Smooth muscle cell of the brain vasculature (primary cell): Measurements from ENCODE around the gene SMIM44.
A peak's percentile ranks its signal among the peaks of the same experiment; 100 is the strongest.

Experiments
- DNase-seq: peaks from one replicate; pipeline ENCODE4 v3.0.0-alpha.2; 2012; ENCODE audit warnings: low read depth, low spot score

SMIM44 gene

DNA sequence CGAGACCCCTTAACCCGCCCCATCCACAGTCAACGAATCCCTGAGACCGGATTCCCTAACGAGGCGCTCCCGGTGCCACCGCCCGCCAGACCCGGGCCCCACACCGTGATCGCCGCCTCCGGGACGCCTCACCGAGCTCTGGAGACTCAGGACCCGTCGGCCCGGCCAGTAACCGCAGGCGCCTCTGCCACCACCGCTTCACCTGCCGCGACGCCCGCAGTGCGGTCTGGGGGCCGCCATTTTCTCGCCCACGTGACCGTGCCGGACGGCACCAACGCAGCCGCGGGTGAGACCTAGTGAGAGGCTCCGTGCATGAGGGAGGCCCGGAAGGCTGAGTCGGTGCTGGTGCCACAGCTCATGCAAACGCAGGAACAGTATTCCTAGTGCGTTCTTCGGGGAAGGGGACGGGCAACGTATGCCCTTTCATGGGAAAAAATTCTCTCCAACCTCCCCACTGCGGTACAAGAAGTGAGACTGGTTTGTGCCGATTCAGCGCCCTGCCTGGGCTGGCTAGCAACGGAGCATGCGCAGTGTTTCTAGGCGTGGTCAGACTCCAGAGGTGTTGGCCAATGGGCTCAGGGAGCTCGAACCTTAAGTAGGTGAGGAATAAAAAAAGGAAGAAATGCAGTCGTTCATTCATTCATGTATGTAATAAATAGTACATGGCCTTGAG is 17.3 kb upstream of the SMIM44 start, which contains the start of gene DOHH:
Gene DOHH (minus strand): TSS at position 246 of the 673 bp plus-strand sequence. CDS start 3,860 bp downstream, outside the sequence.
- peak; percentile 95 for DNase-seq

- DNase-seq: no peak
Observed at GRCh38 chr19:3499738-3500428, 16.6 kb upstream of the SMIM44 start.

- no peak for DNase-seq
Observed at GRCh38 chr19:3497757-3498520, 14.7 kb upstream of the SMIM44 start.

- no peak for DNase-seq
Observed at GRCh38 chr19:3496392-3497273, 13.4 kb upstream of the SMIM44 start.

DNA sequence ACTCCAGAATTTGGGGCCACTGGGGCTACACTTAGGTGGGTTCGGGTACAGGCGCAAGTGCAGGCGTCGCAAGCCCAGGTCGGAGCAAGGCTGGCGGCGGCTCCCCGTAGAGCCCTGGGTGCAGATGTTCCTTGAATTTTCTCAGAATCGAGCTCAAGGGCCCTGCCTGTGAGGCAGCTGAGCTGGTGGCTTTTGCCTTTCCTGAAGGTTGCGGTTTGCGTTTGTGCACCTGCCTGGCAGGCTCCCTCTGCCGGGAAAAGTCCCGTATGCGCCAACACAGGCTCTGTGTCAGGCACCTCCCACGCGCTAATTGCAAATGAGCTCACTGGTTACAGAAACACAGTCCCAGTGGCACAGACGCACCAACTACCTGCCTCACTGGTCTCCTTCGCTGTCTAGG is 11.3 kb upstream of the SMIM44 start:
- DNase-seq: no peak

DNA sequence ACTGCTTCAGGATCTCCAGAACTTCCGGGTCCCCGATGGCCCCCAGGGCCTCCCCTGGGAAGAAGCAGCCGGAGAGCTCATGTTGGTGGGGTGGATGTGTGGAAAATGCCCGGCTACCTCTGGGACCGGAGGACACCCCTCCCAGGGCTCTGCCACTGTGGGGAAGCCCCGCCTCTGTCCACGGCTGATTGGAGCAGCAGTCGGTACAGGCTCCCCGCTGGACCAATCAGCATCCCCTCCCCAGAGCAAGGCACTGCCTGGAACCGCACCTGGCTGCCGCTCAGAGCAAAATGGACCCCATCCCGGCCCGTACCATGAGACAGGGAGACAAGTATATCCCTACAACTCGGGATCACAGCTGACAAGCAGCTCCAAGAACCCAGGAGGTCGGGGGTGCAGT is 10.8 kb upstream of the SMIM44 start:
- no peak for DNase-seq

- no peak for DNase-seq
Observed at GRCh38 chr19:3493651-3494050, 10.4 kb upstream of the SMIM44 start.

DNA sequence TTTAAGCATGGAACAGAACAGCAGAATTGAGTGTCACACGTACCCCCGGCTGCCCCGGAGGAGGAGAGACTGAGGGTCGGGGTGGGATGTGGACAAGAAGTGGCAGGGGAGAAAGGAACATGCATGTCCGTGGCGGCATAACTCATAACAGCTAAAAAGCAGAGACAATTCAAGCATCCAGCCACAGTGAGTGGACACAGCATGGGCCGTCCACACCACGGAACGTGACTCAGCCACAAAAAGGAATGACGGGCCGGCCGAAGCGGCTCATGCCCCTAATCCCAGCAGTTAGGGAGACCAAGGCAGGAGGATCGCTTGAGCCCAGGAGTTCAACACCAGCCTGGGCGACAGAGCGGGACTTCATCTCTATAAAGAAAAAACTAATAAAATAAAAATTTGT is 9.7 kb upstream of the SMIM44 start:
- DNase-seq: no peak

DNA sequence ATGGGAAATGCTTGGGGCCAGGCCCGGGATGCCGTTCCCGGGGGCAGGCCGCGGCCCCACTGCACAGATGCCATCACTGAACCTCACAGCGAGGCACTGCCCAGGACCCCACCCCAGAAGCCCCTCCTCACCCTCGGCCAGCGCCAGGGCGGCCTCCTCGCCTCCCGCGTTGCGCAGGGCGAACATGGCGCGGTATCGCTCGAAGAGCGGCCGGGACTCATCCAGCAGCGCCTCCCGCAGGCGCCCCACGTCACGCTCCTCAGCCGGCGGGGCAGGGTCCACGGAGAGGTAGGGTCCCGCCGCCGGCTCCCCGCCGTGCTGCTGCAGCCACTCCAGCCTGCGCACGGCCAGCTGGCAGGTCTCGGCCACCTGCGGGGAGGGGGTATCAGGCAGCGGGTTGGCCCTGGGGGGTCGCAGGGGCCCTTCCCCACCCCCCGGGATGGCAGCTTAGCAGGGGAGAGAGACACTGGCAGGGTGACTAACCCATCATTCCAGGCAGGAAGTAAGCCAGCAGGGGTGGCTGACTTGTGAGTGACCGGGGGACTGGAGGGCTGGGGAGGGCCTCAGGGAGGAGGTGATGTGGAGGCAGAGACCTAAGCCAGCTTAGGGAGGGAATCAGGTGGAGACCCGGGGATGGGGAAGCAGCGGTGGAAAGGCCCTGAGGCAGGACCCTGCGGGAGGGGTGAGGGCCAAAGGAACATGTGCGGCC is 9.0 kb upstream of the SMIM44 start:
- DNase-seq: no peak

DNA sequence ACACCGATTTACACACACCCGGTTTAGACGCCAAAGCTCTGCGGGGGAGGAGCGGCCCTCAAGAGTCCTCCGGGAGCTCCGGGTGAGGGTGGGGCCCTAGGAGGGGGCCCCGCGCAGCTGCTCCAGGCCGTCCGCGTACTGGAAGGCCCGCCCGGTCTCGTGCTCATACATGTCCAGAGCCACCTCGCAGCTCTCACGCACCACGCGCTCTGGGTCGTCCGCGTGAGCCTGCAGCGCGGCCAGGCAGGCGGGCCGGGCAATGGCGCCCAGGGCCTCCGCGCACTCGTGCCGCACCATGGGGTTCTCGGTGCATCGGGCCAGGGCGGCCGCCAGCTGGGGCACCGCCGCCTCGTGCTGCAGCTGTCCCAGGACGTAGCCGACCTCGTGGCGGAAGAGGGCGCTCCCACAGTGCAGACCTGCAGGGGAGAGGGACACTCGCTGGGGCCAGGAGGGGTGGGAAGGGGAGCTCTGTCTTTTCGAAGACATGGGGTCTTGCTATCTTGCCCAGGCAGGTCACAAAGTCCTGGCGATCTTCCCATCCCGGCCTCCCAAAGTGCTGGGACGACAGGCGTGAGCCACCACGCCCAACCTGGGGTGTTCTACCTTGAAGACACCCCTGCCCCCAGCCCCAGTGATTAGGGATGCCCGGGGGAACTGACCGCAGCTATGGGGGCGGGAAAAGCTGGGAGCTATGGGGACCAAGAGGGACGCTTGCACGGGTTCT is 8.3 kb upstream of the SMIM44 start:
- DNase-seq: no peak

DNA sequence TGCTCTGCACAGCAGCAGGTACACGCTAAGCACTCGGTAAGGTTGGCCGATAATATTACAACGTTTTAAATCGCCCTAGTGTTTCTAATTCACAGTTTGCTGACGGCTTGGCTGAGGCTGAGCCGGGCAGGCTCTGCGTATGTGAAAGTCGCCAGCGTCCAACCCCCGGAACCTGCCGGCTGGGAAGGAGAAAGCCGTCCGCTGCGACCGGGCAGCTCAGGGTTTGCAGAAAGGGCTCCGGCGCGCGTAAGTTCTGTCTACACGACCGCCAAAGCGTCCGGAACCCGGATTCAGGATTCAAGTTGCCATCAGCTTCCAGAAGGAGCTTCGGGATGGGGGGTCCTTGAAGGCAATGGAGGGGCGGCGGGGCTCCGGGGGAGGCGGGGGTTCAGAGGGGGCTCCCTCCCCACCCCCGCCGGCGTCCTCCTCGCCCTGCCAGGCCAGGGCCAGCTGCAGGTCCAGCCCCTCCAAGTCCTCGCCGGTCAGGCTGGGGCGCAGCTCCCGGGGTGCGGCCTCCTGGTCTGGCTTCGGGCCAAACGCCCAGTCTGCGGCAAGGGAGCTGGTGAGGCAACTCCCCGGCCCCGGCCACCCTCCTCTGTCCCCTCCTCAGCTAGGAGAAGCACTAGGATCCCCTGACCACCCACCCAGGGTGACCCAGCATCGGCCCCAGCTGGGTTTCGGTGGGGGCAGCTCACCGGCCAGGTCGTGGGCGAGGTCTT is 575 bp downstream of the SMIM44 start:
- DNase-seq: no peak

GRCh38 chr19:3481241-3482090 is 1.8 kb downstream of the SMIM44 start:
- no peak for DNase-seq

GRCh38 chr19:3480383-3481091 is 2.7 kb downstream of the SMIM44 start, which contains the start of gene SMIM24:
Gene SMIM24 (minus strand): TSS chr19:3480525. CDS start chr19:3480463, 62 bp downstream.
- no peak for DNase-seq

DNA sequence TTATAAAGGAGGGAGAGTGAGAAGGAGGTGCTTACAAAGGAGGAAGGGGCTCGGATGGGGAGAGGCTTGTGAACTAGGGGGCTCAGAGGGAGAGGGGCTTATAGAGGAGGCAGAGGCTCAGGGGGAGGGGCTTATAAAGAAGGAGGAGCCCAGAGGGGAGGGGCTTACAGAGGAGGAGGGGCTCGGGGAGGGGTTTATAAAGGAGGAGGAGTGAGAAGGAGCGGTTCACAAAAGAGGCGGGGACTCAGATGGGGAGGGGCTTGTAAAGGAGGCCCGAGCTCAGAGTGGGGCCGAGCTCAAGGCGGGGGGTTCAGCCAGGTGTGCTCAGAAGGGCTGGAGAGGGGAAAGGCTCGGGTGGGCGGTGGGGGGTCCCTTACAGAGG is 3.4 kb downstream of the SMIM44 start:
- no peak for DNase-seq

GRCh38 chr19:3479177-3479833 is 3.9 kb downstream of the SMIM44 start:
- DNase-seq: no peak

DNA sequence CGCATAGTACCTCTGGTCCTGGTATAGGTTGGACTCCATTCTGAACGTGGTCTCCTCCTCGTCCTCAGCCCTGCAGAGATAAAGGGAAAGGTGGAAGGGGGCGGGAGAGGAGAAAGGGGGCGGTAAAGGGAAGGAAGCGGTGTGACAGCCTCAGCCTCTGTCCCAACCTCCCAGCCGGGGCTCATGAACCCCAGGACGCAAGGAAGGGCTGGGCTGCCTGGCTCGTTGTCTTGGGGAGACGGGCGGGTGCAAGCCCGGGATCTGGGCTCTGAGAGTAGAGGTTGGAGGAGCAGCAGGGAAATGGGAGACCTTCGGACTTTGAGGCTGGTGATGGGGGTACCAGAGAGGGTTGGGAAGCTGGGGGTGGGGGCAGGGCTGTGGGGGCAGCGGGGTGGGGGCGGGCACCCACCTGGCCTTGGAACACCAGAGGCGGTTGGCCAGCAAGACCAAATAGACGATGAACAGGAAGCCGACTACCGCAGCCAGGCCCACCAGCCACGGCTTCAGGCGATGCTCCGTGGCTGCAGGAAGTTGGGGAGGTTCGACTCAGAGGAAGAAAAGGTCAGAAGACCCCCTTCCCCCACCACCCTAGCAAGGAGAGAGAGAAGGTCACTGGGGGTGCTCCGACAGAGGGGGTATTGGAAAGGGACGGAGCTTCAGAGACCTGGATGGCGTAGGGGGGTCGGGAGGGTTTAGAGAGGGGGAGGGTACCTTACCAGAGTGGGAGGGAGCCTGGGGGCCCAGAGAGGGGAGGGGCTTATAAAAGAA is 4.6 kb downstream of the SMIM44 start:
- no peak for DNase-seq

DNA sequence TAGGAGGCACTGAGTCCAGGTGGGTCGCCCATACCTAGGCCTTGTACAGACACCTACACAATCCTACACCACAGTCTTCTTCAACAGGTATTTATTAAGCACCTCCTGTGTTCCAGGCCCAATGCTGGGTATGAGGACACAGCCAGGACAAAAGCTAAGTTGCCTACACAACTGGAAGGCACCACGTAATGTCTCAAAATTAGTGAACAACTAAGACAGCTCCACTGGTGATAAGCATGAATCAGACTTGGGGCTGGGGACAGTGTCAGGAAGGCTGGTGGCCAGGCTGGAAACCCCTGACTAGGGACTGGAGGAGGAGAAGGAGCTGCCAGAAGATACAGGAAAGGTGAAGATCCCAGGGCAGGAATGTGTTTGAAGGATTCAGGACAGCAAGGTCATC is 5.3 kb downstream of the SMIM44 start:
- DNase-seq: no peak
